ENCODE measurements around the gene BCL2.

BCL2 gene

DNA sequence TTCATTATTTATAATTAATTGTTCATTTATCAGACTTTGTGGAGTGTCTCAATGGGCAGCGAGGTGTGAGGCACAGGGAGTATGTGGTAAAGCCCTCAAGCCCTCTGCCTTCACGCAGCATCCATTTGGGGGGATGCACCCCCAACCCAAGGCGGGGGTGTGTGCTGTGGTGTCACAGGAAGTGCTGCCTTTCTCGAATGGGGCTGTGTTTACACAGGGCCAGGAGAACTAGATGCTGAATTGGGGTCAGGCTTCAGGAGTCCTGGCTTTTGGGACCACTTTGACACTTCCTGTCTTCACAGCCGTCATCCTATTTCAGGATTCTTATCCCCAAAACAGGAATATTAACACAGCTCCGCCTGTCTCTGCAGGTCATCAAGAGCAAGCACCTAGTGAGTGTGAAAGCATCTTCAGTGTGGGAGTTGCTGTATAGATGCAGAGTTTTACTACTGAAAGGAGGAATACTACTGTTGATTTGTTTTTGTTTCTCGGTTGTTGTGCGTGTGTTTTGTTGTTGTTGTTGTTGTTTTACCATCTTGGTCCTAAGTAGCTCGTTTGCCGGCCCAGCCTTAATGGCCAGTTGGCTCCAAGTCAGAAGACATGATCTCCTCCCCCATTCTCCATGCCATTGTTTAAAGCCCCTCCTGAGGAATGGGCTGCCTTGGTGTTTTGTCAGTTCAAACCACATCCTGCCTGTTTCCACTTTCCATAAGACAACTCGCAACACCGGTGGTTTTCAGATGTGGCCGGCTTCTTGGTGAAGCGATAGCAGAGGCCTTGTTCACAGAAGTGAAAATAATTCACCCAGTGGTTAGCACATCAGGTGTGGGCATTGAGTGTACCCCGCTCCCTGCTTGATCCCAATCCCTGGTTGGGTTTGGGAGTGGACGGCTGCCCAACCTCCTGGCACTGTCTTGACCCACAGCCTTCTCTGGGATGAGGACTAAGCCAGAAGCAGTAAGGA lies 221.3 kb downstream of the BCL2 start:
- peak; percentile 90 for DNase-seq (ENCODE audit: low read depth)
- no peak overlapping the region; the same call in 1 of the 2 replicates for H3K4me3 ChIP-seq (ENCODE audit: low read depth, low read length)
- no peak for TF ChIP-seq CTCF (IDR thresholded peaks at IDR 0.05; ENCODE audit: insufficient read depth, low read depth, low read length, missing control alignments)

DNA sequence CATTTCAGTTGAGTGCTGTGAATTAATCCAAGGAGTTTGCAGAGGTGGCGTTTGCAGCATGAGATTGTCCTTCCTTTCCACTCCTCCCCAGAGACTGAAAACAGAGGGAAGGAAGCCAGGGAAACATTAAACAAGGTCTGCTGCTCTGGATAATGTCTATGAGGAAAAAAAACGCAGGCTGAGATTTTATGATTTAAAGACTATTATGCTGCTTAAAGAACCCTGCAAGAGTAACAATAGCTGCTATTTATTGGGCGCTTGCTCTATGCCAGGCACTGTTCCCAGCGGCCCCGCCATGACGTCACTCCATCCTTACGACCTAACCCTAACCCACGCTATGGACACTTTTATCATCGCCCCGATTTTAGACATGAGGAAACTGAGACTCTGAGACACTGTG lies 222.4 kb downstream of the BCL2 start:
- DNase-seq (ENCODE audit: low read depth): no peak
- no peak for TF ChIP-seq CTCF (IDR thresholded peaks at IDR 0.05; ENCODE audit: insufficient read depth, low read depth, low read length, missing control alignments)
- no peak overlapping the region for H3K4me3 ChIP-seq (ENCODE audit: low read depth, low read length)

GRCh38 chr18:63096327-63096874 lies 223.2 kb downstream of the BCL2 start:
- no peak for TF ChIP-seq CTCF (IDR thresholded peaks at IDR 0.05; ENCODE audit: insufficient read depth, low read depth, low read length, missing control alignments)
- H3K4me3 ChIP-seq (ENCODE audit: low read depth, low read length): no peak overlapping the region
- DNase-seq (ENCODE audit: low read depth): no peak

DNA sequence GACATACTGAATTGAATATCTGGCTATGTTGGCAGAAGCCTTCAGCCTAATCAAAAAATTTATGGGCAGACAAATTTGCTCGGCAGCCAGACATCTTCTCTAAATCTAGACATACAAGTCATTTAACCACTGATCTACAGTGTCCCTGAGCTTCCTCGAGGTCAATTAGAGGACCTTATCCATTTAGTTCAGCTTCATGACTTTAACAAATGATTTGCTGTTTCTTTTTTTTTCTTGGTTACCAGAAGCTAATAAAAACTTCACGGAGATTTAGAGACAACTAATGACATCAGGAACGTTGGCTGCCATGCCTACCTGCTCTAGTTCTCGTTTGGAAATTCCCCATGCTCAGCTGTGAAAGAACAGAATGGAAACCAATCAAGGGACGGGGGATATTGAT lies 223.8 kb downstream of the BCL2 start:
- DNase-seq (ENCODE audit: low read depth): peak; percentile 26
- no peak for TF ChIP-seq CTCF (IDR thresholded peaks at IDR 0.05; ENCODE audit: insufficient read depth, low read depth, low read length, missing control alignments)
- H3K4me3 ChIP-seq (ENCODE audit: low read depth, low read length): no peak overlapping the region

- no peak overlapping the region for H3K4me3 ChIP-seq (ENCODE audit: low read depth, low read length)
- TF ChIP-seq CTCF (IDR thresholded peaks at IDR 0.05; ENCODE audit: insufficient read depth, low read depth, low read length, missing control alignments): no peak
- DNase-seq (ENCODE audit: low read depth): no peak
Observed at GRCh38 chr18:63091671-63092364, 227.8 kb downstream of the BCL2 start.

DNA sequence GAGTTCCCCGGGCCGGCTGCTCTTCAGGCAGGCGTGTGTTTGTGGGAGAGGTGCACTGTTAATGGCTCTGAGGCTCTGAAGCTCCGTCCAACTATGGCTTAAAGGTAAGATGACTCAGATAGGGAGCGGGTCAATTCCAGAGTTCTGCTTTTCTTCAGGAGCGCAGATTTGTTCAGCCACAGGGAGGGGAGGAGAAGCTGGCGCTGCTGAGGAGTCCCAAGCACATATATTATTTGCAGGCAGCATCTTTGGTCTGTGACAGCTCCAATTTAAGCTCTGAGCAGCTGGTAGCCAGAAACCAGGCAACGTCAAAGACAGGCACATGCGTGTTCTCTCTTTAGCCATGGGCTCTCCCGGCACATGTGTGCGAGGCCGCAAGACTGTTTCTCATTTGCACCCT lies 229.2 kb downstream of the BCL2 start:
- no peak for TF ChIP-seq CTCF (IDR thresholded peaks at IDR 0.05; ENCODE audit: insufficient read depth, low read depth, low read length, missing control alignments)
- H3K4me3 ChIP-seq (ENCODE audit: low read depth, low read length): no peak overlapping the region

More for the DNA sequence above, 229.2 kb downstream of the BCL2 start:
- no peak for DNase-seq (ENCODE audit: low read depth)
